ENCODE results near the gene C1orf116. TPM values are rescaled to one million over a fixed set of nuclear protein-coding genes. Genes with fewer than 3 reads are reported as not detected.
"Not testable (repeated sequence)": the region's sequence is repeated elsewhere in the genome, so short reads cannot be mapped to it uniquely, and the experiment has no call there.

Gene C1orf116
- total and polyA plus RNA-seq, 10 donors: 0.02 to 1.0 (median 0.27) TPM; not detected in 1

GRCh38 chr1:207048041-207048440 lies 15.5 kb upstream of the C1orf116 start:
- peaks cover 29 to 88% (median 68%) of the 10 kb centered on the region in 6 donors for H3K4me1 ChIP-seq
- intact Hi-C loops (cut with DNase I; ENCODE audit: low total_unique reads): no loop called here
- WGBS, 5 donors: 72 to 84% (median 77%) methylated on average over 6 of the region's 6 CpGs

GRCh38 chr1:207047505-207047904 lies 14.9 kb upstream of the C1orf116 start:
- H3K36me3 ChIP-seq: peaks cover 0 to 48% (median 23%) of the 10 kb centered on the region in 6 donors
- no peaks in the 10 kb centered on the region for H3K9me3 ChIP-seq
- peaks cover 29 to 84% (median 67%) of the 10 kb centered on the region in 6 donors for H3K4me1 ChIP-seq
- 92 to 96% (median 94%) methylated on average over 1 of the region's 1 CpG for WGBS, 5 donors
- H3K27me3 ChIP-seq (replicated peaks in 1 of 7): no peaks in the 10 kb centered on the region
- H3K4me3 ChIP-seq: no peak overlapping the region
- intact Hi-C loops (cut with DNase I; ENCODE audit: low total_unique reads): no loop called here
- no peak for TF ChIP-seq POLR2A (IDR thresholded peaks at IDR 0.05)
- TF ChIP-seq CTCF (IDR thresholded peaks at IDR 0.05 in 8 of 11, conservative IDR thresholded peaks at IDR 0.05 in 3 of 11): no peak
- TF ChIP-seq POLR2AphosphoS5 (IDR thresholded peaks at IDR 0.05): no peak
- no peak overlapping the region for H3K27ac ChIP-seq
- no peak for DNase-seq

More at GRCh38 chr1:207048041-207048440, 15.5 kb upstream of the C1orf116 start:
- TF ChIP-seq CTCF (IDR thresholded peaks at IDR 0.05 in 8 of 11, conservative IDR thresholded peaks at IDR 0.05 in 3 of 11): no peak
- TF ChIP-seq POLR2AphosphoS5 (IDR thresholded peaks at IDR 0.05): no peak
- no peak for TF ChIP-seq POLR2A (IDR thresholded peaks at IDR 0.05)
- Histone ChIP-seq H3K4me3 (no peak overlapping the region), H3K36me3 (peaks cover 0 to 46% (median 23%) of the 10 kb centered on the region in 6 donors), H3K27me3 (replicated peaks in 1 of 7) (no peaks in the 10 kb centered on the region), H3K9me3 (no peaks in the 10 kb centered on the region), H3K27ac (no peak overlapping the region)
- DNase-seq: no peak

- peaks cover 0 to 48% (median 23%) of the 10 kb centered on the region in 6 donors for H3K36me3 ChIP-seq
- DNase-seq: no peak
- intact Hi-C loops (cut with DNase I; ENCODE audit: low total_unique reads): no loop called here
- 72 to 87% (median 78%) methylated on average over 2 of the region's 2 CpGs for WGBS, 5 donors
- no peak overlapping the region for H3K27ac ChIP-seq
- TF ChIP-seq POLR2AphosphoS5 (IDR thresholded peaks at IDR 0.05): no peak
- peaks cover 17 to 68% (median 52%) of the 10 kb centered on the region in 6 donors for H3K4me1 ChIP-seq
- no peaks in the 10 kb centered on the region for H3K9me3 ChIP-seq
- no peak overlapping the region for H3K4me3 ChIP-seq
- no peaks in the 10 kb centered on the region for H3K27me3 ChIP-seq (replicated peaks in 1 of 7)
These were observed 12.9 kb upstream of the C1orf116 start for GRCh38 chr1:207045453-207045852.

- H3K27me3 ChIP-seq (replicated peaks in 1 of 7); DNase-seq; H3K9me3 ChIP-seq; intact Hi-C loops (cut with DNase I; ENCODE audit: low total_unique reads); H3K4me3 ChIP-seq; H3K27ac ChIP-seq: not testable (repeated sequence)
- H3K4me1 ChIP-seq: peaks cover 0 to 33% (median 19%) of the 10 kb centered on the region in 6 donors
- WGBS, 5 donors: 89 to 96% (median 92%) methylated on average over 2 of the region's 2 CpGs
- peaks cover 0 to 15% (median 0%) of the 10 kb centered on the region in 6 donors for H3K36me3 ChIP-seq
These were observed 8.8 kb upstream of the C1orf116 start for GRCh38 chr1:207041397-207041796.

GRCh38 chr1:207040181-207040533 lies 7.6 kb upstream of the C1orf116 start:
- H3K36me3 ChIP-seq: peaks cover 0 to 12% (median 0%) of the 10 kb centered on the region in 6 donors
- H3K27me3 ChIP-seq (replicated peaks in 1 of 7): no peaks in the 10 kb centered on the region
- H3K27ac ChIP-seq: peak overlapping the region in 1 of 8 donors; percentile 8
- DNase-seq: no peak
- TF ChIP-seq POLR2AphosphoS5 (IDR thresholded peaks at IDR 0.05): no peak
- no peak for TF ChIP-seq CTCF (IDR thresholded peaks at IDR 0.05 in 8 of 11, conservative IDR thresholded peaks at IDR 0.05 in 3 of 11)
- no peak for TF ChIP-seq POLR2A (IDR thresholded peaks at IDR 0.05)
- WGBS, 5 donors: 76 to 88% (median 82%) methylated on average over 3 of the region's 3 CpGs
- peaks cover 0 to 20% (median 10%) of the 10 kb centered on the region in 6 donors for H3K4me1 ChIP-seq
- intact Hi-C loops (cut with DNase I; ENCODE audit: low total_unique reads): no loop called here
- no peaks in the 10 kb centered on the region for H3K9me3 ChIP-seq
- H3K4me3 ChIP-seq: no peak overlapping the region

Data from spleen (tissue), 11 donors.